ENCODE measurements around the gene ARHGEF25. TPM values are rescaled to one million over a fixed set of nuclear protein-coding genes. Genes with fewer than 3 reads are reported as not detected.
A peak's percentile ranks its signal among the peaks of the same experiment; 100 is the strongest.

The ARHGEF25 gene
- total and polyA plus RNA-seq, 2 of the 4 experiments (the other 2 are of a cell fraction) = 6.3 to 17.9 TPM

- TF ChIP-seq ELK1 (IDR thresholded peaks at IDR 0.05; ENCODE audit: borderline replicate concordance, low read depth, low read length) = no peak
Measured at GRCh38 chr12:57620245-57620935, 9.2 kb downstream of the ARHGEF25 start (continued).

- no peaks in the 10 kb centered on the region for H3K9me1 ChIP-seq (ENCODE audit: insufficient read depth, low read length)
- TF ChIP-seq CHD1 (IDR thresholded peaks at IDR 0.05; ENCODE audit: low read depth, low read length) = no peak
- no peak for TF ChIP-seq USF2 (IDR thresholded peaks at IDR 0.05; ENCODE audit: low read depth, low read length)
- TF ChIP-seq RCOR1 (IDR thresholded peaks at IDR 0.05; ENCODE audit: insufficient replicate concordance, low read length) = no peak
- TF ChIP-seq MAZ (IDR thresholded peaks at IDR 0.05; ENCODE audit: borderline replicate concordance, low read depth, low read length) = no peak
- TF ChIP-seq FOS (IDR thresholded peaks at IDR 0.05; ENCODE audit: low read depth, low read length) = no peak
- TF ChIP-seq RFX5 (IDR thresholded peaks at IDR 0.05; ENCODE audit: low read depth, low read length) = no peak
- no peak for TF ChIP-seq MXI1 (IDR thresholded peaks at IDR 0.05; ENCODE audit: borderline replicate concordance, low read depth, low read length)
- TF ChIP-seq MAFK (IDR thresholded peaks at IDR 0.05; ENCODE audit: low read depth, low read length) = no peak
- peak; percentile 83 for TF ChIP-seq BHLHE40 (IDR thresholded peaks at IDR 0.05; ENCODE audit: low read depth, low read length)
- dilution Hi-C loops (cut with HindIII; ENCODE audit: low sequenced_read_pairs, unreplicated experiment) (no loop called here), in situ Hi-C loops (cut with MboI; ENCODE audit: low sequenced_read_pairs) (loop anchor here (5.0 kb wide), 1 partner anchor 39 kb away; no protein-coding TSS in a partner anchor), intact Hi-C loops (cut with micrococcal nuclease) (loop anchor here (1.0 to 5.0 kb wide), 2 partner anchors 38 to 159 kb away; no protein-coding TSS in a partner anchor)
- peak overlapping the region; percentile 3; the same call in 1 of the 2 replicates for H3K4me3 ChIP-seq (ENCODE audit: insufficient read depth, low read depth, low read length)
- H2BK120ac ChIP-seq (ENCODE audit: low read depth, low read length) = no peak overlapping the region
- H2AFZ ChIP-seq (replicated peaks; ENCODE audit: low read length, poor library complexity) = peak overlapping the region; percentile 88
- H3K56ac ChIP-seq (ENCODE audit: extremely low read depth, insufficient read depth, low read length) = no peak overlapping the region
- H3K27me3 ChIP-seq (ENCODE audit: control insufficient read depth, insufficient read depth, low read length) = peaks cover 50% of the 10 kb centered on the region
- no peak overlapping the region for H4K8ac ChIP-seq (ENCODE audit: low read depth in 2 of 2, low read length in 2 of 2)
- no peak overlapping the region for H3K27ac ChIP-seq (ENCODE audit: insufficient read depth, low read length)
- peak; percentile 57 for ATAC-seq (ENCODE audit: low read depth)
- H3K9me3 ChIP-seq (ENCODE audit: control insufficient read depth, insufficient read depth, low read length) = no peaks in the 10 kb centered on the region
- H3K4me1 ChIP-seq (ENCODE audit: control insufficient read depth, insufficient read depth, low read length) = no peaks in the 10 kb centered on the region
- no peak overlapping the region for H3K14ac ChIP-seq (replicated peaks; ENCODE audit: low read depth, low read length)
- peaks cover 4% of the 10 kb centered on the region; the same call in 1 of the 2 replicates for H4K20me1 ChIP-seq (ENCODE audit: insufficient read depth, low read length)
- H2BK20ac ChIP-seq (ENCODE audit: low read depth, low read length) = no peak overlapping the region
- H3K79me1 ChIP-seq (ENCODE audit: low read depth in 1 of 2, low read length in 2 of 2) = no peaks in the 10 kb centered on the region
- 0 out of 2 replicates have a peak overlapping the region, but pooled peaks have one; percentile 1 for H3K23ac ChIP-seq (ENCODE audit: low read depth, low read length)
- peak overlapping the region; percentile 87 for H2AK9ac ChIP-seq (replicated peaks; ENCODE audit: low read depth, low read length, poor library complexity)
- ChIA-PET CTCF (interaction anchor here (0.6 to 2.1 kb wide), 4 partner anchors 12 to 37 kb away, joined by 4 to 6 read pairs (median 5); partner anchors contain the start of gene B4GALNT1), POLR2A (ENCODE audit: unreplicated experiment) (no interaction called here)
- DNase-seq = no peak
- H3K18ac ChIP-seq (ENCODE audit: low read depth, low read length) = no peak overlapping the region
- H2BK5ac ChIP-seq (ENCODE audit: low read depth, low read length, poor library complexity, severe bottlenecking) = no peak overlapping the region
- WGBS, 2 experiments (ENCODE audit: extremely low coverage in 2 of 2, insufficient read length in 1 of 2) = 9% methylated on average over 16 of the region's 42 CpGs; no CpG with 5 or more reads in 1 of the 2 experiments
- H2BK15ac ChIP-seq (ENCODE audit: low read depth, low read length) = no peak overlapping the region
- H3K4ac ChIP-seq (ENCODE audit: low read depth, low read length) = no peak overlapping the region
- no peak overlapping the region for H2AK5ac ChIP-seq (ENCODE audit: low read depth, low read length)
- no peak overlapping the region for H4K91ac ChIP-seq (ENCODE audit: insufficient read depth, low read depth, low read length)
- no peak overlapping the region for H3K9ac ChIP-seq (ENCODE audit: low read depth, low read length)
- H3K4me2 ChIP-seq (ENCODE audit: low read depth, low read length) = peak overlapping the region; percentile 84
- peaks cover 11% of the 10 kb centered on the region; the same call in 1 of the 2 replicates for H3K36me3 ChIP-seq (ENCODE audit: control insufficient read depth, insufficient read depth, low read length)
- no peak overlapping the region for H4K5ac ChIP-seq (ENCODE audit: low read depth, low read length)
- BruUV-seq (replicated peaks) = no TSS peak
Measured at GRCh38 chr12:57620936-57621496, 9.8 kb downstream of the ARHGEF25 start.

Data from IMR-90 (cell line).